ENCODE measurements around the gene ADM2. TPM values are rescaled to one million over a fixed set of nuclear protein-coding genes. Genes with fewer than 3 reads are reported as not detected.
A peak's percentile ranks its signal among the peaks of the same experiment; 100 is the strongest.
"Not testable (repeated sequence)": the region's sequence is repeated elsewhere in the genome, so short reads cannot be mapped to it uniquely, and the experiment has no call there.

Gene ADM2
- total RNA-seq, 2 donors from 2014 or later: 2.6 to 6.7 TPM

DNA sequence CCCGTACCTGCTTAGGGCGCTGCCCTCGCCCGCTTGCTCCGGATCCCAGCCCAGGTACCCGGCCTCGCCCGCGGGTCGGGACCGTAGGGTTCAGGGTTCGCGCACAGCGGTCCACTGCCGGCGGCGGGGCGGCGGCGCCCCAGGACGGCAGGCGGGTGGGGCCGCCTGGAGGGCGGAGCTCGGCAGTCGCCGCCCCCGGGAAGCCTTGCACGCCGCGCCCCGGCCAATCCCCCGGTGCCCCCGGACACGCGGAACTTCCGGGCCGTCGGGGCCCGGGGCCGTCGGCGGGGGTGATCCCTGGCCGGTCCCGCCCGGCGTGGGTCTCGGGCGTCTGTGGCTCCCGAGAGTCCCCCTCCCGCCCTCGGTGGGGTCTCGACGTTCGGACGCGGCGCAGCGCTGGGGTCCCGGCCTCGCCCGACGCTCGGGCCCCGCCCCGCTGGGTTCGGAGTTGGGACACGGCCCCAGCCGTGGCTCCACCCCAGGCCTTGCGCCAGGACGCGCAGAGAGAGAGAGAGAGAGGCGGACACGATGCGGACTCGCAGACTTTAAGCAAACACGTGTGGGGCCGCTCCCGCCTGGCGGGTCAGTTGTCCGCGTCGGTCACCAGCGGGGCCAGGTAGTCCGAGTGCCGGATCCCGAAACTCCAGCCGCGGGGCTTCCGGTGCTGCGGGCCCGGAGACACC, 48.7 kb downstream of the ADM2 start, which contains the start of gene TYMP:
Gene TYMP, minus strand, starts transcription at position 116 of the 683 bp plus-strand sequence. CDS start 303 bp downstream, outside the sequence.
- H3K4me3 Mint-ChIP-seq: peak within 1 kb of the TSS; percentile 92
- no peaks in the 10 kb centered on the region for H3K27me3 Mint-ChIP-seq
- H3K4me1 Mint-ChIP-seq (ENCODE audit: low read depth in 2 of 2): peaks cover 37 to 39% of the 10 kb centered on the region in 2 donors
- DNase-seq (ENCODE audit: low spot score) (peak; percentile 91), ATAC-seq (peak; percentile 49 to 68)
- peak within 1 kb of the TSS; percentile 95 for H3K27ac Mint-ChIP-seq
- H3K36me3 Mint-ChIP-seq: no peaks in the 10 kb centered on the region
- H3K9me3 Mint-ChIP-seq: no peaks in the 10 kb centered on the region

DNA sequence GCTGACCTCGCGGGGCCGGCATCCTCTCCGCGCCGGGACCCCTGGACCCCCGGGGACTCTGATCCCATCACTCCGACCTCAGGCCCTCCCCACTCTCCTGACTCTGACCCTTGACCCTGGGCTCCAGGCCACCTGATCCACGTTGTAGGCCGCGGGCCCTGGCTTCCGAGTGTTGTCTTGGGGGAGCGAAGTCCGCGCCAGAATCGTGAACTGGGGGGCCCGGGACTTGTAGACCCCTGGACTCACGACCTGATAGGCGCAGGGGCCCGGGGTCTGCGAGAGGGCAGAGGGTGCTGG, 49.2 kb downstream of the ADM2 start:
- Mint-ChIP-seq H3K36me3 (no peaks in the 10 kb centered on the region), H3K4me3 (peak overlapping the region; percentile 92), H3K27me3 (no peaks in the 10 kb centered on the region), H3K4me1 (ENCODE audit: low read depth in 2 of 2) (peaks cover 37 to 39% of the 10 kb centered on the region in 2 donors), H3K9me3 (no peaks in the 10 kb centered on the region), H3K27ac (peak overlapping the region; percentile 95)
- ATAC-seq (peak; percentile 0), DNase-seq (ENCODE audit: low spot score) (peak; percentile 73)

DNA sequence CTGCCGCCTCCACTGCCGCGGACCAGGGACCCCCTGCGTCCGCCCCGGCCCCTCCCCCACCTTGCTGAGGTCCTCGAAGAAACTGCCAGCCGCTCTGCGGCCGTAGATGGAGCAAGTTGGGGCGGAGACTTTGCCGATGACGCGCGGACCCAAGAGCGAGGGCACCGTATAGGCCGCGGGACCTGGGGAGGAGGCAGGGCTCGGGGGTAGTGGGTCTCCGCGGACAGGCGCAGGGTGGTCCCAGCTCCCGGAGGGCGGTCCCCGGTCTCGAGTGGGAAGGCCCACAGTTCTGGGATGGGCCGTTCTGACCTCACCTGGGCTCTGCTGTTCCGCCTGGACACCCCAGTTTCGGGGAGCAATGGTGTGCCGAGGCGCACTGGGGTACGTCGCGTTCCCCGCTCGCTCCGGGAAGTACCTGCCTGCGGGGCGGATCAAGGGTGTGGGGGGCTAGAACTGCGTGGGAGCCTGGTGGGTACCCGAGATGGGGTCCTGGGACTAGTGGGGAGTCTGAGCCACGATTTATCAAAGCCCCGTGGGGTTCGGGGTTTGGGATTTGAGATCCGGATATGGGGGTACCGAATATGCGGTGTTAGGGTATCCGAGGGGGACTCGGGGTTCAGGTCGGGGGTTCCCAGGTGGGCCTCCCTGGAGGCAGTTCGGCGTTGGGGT, 49.7 kb downstream of the ADM2 start:
- H3K4me1 Mint-ChIP-seq (ENCODE audit: low read depth in 2 of 2): peaks cover 37 to 39% of the 10 kb centered on the region in 2 donors
- no peaks in the 10 kb centered on the region for H3K27me3 Mint-ChIP-seq
- peak overlapping the region; percentile 92 for H3K4me3 Mint-ChIP-seq
- H3K9me3 Mint-ChIP-seq: no peaks in the 10 kb centered on the region
- ATAC-seq (peak; percentile 67 to 70), DNase-seq (ENCODE audit: low spot score) (peak; percentile 93)
- peak overlapping the region; percentile 95 for H3K27ac Mint-ChIP-seq
- no peaks in the 10 kb centered on the region for H3K36me3 Mint-ChIP-seq

DNA sequence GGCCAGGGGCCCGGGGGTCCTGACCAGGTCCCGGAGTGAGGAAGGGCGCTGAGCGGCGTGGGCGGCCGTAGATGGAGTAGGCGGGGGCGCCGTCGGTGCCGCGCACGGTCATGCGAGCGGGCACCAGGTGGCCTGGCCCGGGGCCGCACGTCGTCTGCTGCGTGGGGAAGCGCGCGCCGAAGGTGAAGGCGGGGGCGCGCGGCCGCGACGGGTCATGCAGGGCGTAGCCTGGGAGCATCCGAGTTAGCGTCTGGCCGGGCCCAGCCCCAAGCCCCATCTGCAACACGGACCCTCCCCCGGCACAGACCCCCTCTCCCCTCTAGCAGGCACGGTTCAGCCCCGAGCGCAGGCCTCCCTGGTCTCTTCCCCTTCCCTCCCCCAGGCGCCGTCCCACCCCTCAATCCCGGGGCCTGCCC, 50.2 kb downstream of the ADM2 start:
- Mint-ChIP-seq H3K27ac (peak overlapping the region; percentile 95), H3K9me3 (no peaks in the 10 kb centered on the region), H3K4me1 (ENCODE audit: low read depth in 2 of 2) (peaks cover 39 to 41% of the 10 kb centered on the region in 2 donors), H3K27me3 (no peaks in the 10 kb centered on the region), H3K4me3 (peak overlapping the region; percentile 92), H3K36me3 (no peaks in the 10 kb centered on the region)
- DNase-seq (ENCODE audit: low spot score): peak; percentile 85
- ATAC-seq: peak; percentile 62 to 64

DNA sequence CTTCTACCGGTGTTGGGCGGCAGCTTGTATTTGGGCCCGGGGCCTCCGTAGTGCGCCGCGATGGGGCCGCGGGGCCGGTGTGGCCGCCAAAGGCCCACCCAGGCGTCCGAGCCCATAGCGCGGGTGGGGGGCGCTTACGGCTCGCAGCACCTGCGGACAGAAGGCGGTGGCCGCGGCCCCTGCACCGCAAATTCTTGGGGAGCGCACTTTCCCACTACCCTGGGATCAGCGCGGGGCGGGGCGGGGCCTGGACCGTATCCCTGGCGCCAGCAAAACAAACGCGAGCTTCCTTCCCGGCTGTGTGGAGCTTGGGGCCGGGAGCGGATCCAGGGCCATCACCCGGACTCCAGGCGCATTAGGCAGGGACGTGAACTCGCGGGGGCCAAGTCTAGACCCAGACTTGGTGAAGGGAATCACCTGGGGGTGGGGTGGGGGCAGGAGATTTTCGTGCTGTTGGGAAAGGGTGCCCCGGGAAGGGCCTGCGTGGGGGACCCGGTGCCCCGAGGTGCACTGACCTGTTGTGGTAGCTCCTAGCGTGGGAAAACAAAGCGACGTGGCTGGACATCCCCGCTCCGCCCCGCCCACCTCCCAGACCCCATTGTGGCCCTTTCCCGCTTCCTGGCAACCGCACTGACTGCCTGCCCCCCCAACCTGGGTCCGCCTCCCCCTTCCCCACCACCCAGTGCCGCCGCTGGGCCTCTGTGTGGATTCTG, 50.8 kb downstream of the ADM2 start:
- peak overlapping the region; percentile 92 to 95 for H3K27ac Mint-ChIP-seq
- peaks cover 37 to 39% of the 10 kb centered on the region in 2 donors for H3K4me1 Mint-ChIP-seq (ENCODE audit: low read depth in 2 of 2)
- no peaks in the 10 kb centered on the region for H3K9me3 Mint-ChIP-seq
- H3K36me3 Mint-ChIP-seq: no peaks in the 10 kb centered on the region
- DNase-seq (ENCODE audit: low spot score) (no peak), ATAC-seq (no peak)
- no peaks in the 10 kb centered on the region for H3K27me3 Mint-ChIP-seq
- H3K4me3 Mint-ChIP-seq: peak overlapping the region; percentile 92

DNA sequence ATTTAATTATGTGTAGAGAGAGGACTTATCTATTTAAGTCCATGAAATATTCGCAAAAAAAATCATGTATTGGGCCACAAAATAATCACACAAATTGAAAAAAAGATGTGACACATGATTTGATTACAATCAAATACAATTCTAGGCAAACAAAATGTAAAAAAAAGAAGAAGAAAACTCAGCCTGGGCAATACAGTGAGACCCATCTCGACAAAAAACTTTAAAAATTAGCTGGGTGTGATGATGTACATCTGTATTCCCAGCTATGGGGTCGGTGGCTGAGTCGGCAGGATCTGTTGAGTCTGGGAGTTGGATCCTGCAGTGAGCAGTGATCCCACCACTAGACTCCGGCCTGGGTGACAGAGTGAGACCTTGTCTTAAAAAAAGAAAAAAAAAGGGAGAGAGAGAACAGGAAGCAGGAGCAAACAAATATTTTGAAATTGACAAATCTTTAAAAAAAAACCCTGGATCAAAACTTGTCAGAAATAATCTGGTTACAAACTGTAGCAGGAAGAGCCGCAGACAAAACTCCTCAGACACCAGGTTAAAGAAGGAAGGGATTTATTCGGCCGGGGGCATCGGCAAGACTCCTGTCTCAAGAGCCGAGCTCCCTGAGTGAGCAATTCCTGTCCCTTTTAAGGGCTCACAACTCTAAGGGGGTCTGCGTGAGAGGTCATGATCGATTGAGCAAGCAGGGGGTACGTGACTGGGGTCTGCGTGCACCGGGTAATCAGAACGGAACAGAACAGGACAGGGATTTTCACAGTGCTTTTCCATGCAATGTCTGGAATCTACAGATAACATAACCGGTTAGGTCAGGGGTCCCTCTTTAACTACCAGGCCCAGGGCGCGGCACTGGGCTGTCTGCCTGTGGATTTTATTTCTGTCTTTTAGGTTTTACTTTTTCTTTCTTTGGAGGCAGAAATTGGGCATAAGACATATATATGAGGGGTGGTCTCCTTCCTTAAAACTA, 51.8 kb downstream of the ADM2 start:
- Mint-ChIP-seq H3K36me3 (peaks cover 5% of the 10 kb centered on the region), H3K27me3 (no peaks in the 10 kb centered on the region), H3K4me3 (peak overlapping the region; percentile 92), H3K27ac (peak overlapping the region; percentile 92 to 95), H3K9me3 (peaks cover 3% of the 10 kb centered on the region), H3K4me1 (ENCODE audit: low read depth in 2 of 2) (peaks cover 34 to 36% of the 10 kb centered on the region in 2 donors)
- ATAC-seq (no peak), DNase-seq (ENCODE audit: low spot score) (no peak)

DNA sequence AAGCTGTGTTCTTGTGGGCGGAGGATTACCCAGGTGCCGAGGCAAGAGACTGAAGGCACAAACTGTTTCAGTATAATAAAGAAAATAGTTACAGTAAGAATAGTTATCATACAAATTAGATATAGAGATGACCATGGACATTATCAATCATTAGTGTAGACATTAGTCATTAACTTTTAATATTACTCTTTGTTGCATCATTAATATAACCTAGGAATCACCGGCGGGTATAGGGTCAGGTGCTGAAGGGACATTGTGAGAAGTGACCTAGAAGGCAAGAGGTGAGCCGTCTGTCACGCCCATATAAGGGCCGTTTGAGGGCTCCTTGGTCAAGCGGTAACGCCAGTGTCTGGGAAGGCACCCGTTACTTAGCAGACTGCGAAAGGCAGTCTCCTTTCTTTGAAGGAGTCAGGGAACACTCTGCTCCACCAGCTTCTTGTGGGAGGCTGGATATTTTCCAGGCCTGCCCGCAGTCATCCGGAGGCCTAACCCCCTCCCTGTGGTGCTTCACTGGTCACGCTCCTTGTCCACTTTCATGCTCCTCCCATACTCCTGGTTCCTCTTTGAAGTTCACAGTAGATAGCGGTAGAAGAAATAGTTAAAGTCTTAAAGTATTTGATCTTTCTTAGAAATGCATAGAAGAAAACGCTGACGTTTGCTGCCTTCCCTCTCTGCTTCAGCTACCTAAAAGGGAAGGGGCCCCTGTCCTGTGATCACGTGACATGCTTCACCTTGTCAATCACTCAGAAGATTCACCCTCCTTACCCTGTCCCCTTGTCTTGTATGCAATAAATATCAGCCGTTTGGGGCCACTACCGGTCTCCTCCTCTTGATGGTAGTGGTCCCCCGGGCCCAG, 52.7 kb downstream of the ADM2 start:
- H3K27me3 Mint-ChIP-seq; ATAC-seq; H3K9me3 Mint-ChIP-seq; DNase-seq (ENCODE audit: low spot score); H3K4me3 Mint-ChIP-seq; H3K36me3 Mint-ChIP-seq: not testable (repeated sequence)
- H3K4me1 Mint-ChIP-seq (ENCODE audit: low read depth in 2 of 2): peaks cover 30 to 35% of the 10 kb centered on the region in 2 donors
- peak overlapping the region; percentile 92 to 95 for H3K27ac Mint-ChIP-seq

DNA sequence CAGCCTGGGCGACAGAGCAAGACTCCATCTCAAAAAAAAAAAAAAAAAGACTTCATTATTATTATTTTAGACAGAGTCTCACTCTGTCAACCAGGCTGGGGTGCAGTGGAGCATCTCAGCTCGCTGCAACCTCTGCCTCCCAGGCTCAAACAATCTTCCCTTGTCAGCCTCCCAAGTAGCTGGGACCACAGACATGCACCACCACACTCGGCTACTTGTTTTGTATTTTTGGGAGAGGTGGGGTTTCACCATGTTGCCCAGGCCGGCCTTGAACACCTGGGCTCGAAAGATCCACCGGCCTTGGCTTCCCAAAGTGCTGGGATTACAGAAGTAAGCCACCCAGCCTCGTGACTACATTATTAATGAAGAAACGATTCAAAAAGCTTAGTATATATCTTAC, 53.8 kb downstream of the ADM2 start:
- Mint-ChIP-seq H3K27ac (peak overlapping the region; percentile 92 to 95), H3K4me1 (ENCODE audit: low read depth in 2 of 2) (peaks cover 40 to 45% of the 10 kb centered on the region in 2 donors), H3K9me3 (peaks cover 3% of the 10 kb centered on the region), H3K36me3 (peaks cover 10% of the 10 kb centered on the region), H3K4me3 (no peak overlapping the region), H3K27me3 (no peaks in the 10 kb centered on the region)
- no peak for ATAC-seq
- DNase-seq (ENCODE audit: low spot score): no peak

Other genes with a start within 250 kb of the ADM2 start
- gene TUBGCP6, start 236.5 kb upstream of the ADM2 start, total RNA-seq: 10 to 100 TPM; 47.6 to 80.1 TPM
- 100 to 1,000 TPM in 1 of 2 donors, 10 to 100 TPM in 1; 54.5 to 113 TPM for gene HDAC10, start 230.3 kb upstream of the ADM2 start, total RNA-seq
- gene MAPK12, start 219.9 kb upstream of the ADM2 start, total RNA-seq: 1 to 10 TPM; 1.6 to 9.0 TPM
- gene MAPK11, start 211.2 kb upstream of the ADM2 start, total RNA-seq: 10 to 100 TPM; 10.2 to 15.1 TPM
- gene PLXNB2, start 173.9 kb upstream of the ADM2 start, total RNA-seq: 1 to 10 TPM; 4.4 to 5.5 TPM
- gene DENND6B, start 154.5 kb upstream of the ADM2 start, total RNA-seq: 1 to 10 TPM; 2.2 TPM
- 100 to 1,000 TPM in 1 of 2 donors, 10 to 100 TPM in 1; 61.1 to 100 TPM for gene PPP6R2, start 138.2 kb upstream of the ADM2 start, total RNA-seq
- 100 to 1,000 TPM; 114 to 152 TPM for gene SBF1, start 6.5 kb upstream of the ADM2 start, total RNA-seq
- gene MIOX, start 5.3 kb downstream of the ADM2 start, total RNA-seq: under 1 TPM in 1 of 2 donors, not detected in 1; 0.45 TPM
- gene LMF2, start 26.2 kb downstream of the ADM2 start, total RNA-seq: 100 to 1,000 TPM in 1 of 2 donors, 10 to 100 TPM in 1; 97.8 to 149 TPM
- gene NCAPH2, start 26.7 kb downstream of the ADM2 start, total RNA-seq: 100 to 1,000 TPM; 105 to 156 TPM
- 10 to 100 TPM; 13.1 to 18.5 TPM for gene SCO2, start 44.1 kb downstream of the ADM2 start, total RNA-seq
- 100 to 1,000 TPM; 164 to 234 TPM for gene TYMP, start 48.5 kb downstream of the ADM2 start, total RNA-seq
- gene KLHDC7B, start 64.4 kb downstream of the ADM2 start, total RNA-seq: 10 to 100 TPM in 1 of 2 donors, 1 to 10 TPM in 1; 6.5 to 15.2 TPM
- gene SYCE3, start 81.4 kb downstream of the ADM2 start, total RNA-seq: not detected
- 100 to 1,000 TPM in 1 of 2 donors, 10 to 100 TPM in 1; 40.3 to 102 TPM for gene CPT1B, start 96.9 kb downstream of the ADM2 start, total RNA-seq
- 100 to 1,000 TPM; 120 to 130 TPM for gene CHKB, start 101.3 kb downstream of the ADM2 start, total RNA-seq
- gene MAPK8IP2, start 119.2 kb downstream of the ADM2 start, total RNA-seq: under 1 TPM; 0.08 to 0.21 TPM
- gene ARSA, start 146.6 kb downstream of the ADM2 start, total RNA-seq: 10 to 100 TPM; 35.7 to 38.9 TPM
- not detected for gene SHANK3, start 191.3 kb downstream of the ADM2 start, total RNA-seq